MM.1S (cell line): ENCODE results near the gene CD226.

Source experiments
- CTCF ChIP-seq: fragments of 300-600 bp; sonication (generic); IDR thresholded peaks from 2 replicates; pipeline ENCODE4 v1.5.1; 2016; ENCODE audit warnings: antibody characterized with exemption, low read length, mixed read lengths
- EZH2 ChIP-seq: fragments of 300-600 bp; sonication (generic); optimal IDR thresholded peaks from 2 replicates; pipeline ENCODE3; 2017; ENCODE audit warnings: low read depth, mild to moderate bottlenecking, antibody characterized with exemption, low read length, mixed read lengths
- EZH2phosphoT487 ChIP-seq: fragments of 300-600 bp; sonication (generic); IDR thresholded peaks from 2 replicates; pipeline ENCODE4 v1.6.1; 2018; ENCODE audit warnings: antibody characterized with exemption, low read length

- TF ChIP-seq CTCF (no peak), EZH2phosphoT487 (no peak), EZH2 (no peak)
Observed at GRCh38 chr18:69887256-69887655, 60.4 kb downstream of the CD226 start.
